Measurements from ENCODE around the gene EXOC4. TPM values are rescaled to one million over a fixed set of nuclear protein-coding genes. Genes with fewer than 3 reads are reported as not detected.

EXOC4 gene
- total and polyA plus RNA-seq, 2 donors from 2014 or later: 22.8 to 78.7 TPM

DNA sequence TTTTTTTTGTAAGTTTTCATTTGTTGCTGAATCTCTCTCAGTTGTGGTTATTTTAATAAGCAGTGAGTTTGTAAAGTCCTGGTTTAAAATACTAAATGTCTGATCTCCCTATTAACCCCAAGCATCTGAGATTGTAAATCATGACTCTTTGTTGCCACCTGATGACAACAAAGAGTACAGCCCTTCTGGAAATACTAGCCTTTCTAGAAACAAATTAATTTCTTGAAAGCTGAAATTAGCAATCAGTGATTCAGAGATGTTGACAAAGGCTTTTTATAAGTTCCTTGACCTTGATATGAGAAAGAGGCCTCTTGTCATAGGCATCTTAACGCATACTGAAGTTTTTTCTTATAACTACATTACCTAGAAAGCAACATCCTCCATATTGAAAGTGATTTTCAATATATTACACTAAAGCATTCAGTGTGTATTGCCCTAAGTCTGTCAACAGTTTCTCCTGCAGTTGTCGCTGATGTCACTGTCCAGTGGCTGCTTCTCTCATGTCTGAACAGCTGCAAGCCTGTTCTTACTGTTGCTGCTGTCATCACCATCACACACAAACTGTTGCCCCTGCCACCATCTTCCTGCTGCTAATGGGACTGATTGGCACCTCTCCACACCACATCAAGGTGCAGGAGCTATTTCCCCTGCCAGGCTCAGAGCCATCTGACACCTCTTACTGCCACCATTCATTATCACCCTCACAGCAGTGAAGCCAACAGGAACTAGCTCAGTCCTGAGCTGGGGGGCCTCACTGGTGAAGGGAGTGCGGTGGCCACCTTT is 779.1 kb downstream of the EXOC4 start:
- no peak overlapping the region for H3K9ac ChIP-seq (ENCODE audit: low read length in 3 of 3)
- no peaks in the 10 kb centered on the region for H3K27me3 ChIP-seq (ENCODE audit: control insufficient read depth, insufficient read depth, low read length)
- no peak for DNase-seq
- FAIRE-seq: no peak
- no peaks in the 10 kb centered on the region for H3K4me1 ChIP-seq (ENCODE audit: control insufficient read depth in 2 of 3, insufficient read depth in 2 of 3, low read depth in 1 of 3, low read length in 3 of 3)
- TF ChIP-seq, protein P1, sequence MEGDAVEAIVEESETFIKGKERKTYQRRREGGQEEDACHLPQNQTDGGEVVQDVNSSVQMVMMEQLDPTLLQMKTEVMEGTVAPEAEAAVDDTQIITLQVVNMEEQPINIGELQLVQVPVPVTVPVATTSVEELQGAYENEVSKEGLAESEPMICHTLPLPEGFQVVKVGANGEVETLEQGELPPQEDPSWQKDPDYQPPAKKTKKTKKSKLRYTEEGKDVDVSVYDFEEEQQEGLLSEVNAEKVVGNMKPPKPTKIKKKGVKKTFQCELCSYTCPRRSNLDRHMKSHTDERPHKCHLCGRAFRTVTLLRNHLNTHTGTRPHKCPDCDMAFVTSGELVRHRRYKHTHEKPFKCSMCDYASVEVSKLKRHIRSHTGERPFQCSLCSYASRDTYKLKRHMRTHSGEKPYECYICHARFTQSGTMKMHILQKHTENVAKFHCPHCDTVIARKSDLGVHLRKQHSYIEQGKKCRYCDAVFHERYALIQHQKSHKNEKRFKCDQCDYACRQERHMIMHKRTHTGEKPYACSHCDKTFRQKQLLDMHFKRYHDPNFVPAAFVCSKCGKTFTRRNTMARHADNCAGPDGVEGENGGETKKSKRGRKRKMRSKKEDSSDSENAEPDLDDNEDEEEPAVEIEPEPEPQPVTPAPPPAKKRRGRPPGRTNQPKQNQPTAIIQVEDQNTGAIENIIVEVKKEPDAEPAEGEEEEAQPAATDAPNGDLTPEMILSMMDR (IDR thresholded peaks at IDR 0.05; ENCODE audit: borderline replicate concordance, extremely low read depth, insufficient read depth): no peak
- no peaks in the 10 kb centered on the region for H3K9me3 ChIP-seq (ENCODE audit: control insufficient read depth in 2 of 3, insufficient read depth in 1 of 3, low read length in 3 of 3)
- H3K36me3 ChIP-seq (ENCODE audit: control insufficient read depth in 2 of 3, insufficient read depth in 3 of 3, low read length in 3 of 3): no peaks in the 10 kb centered on the region
- intact Hi-C loops (cut with DNase I): no loop called here
- no peak overlapping the region for H3K4me3 ChIP-seq (ENCODE audit: low read length in 3 of 3)
- no peak overlapping the region for H3K27ac ChIP-seq (ENCODE audit: low read depth in 2 of 2, low read length in 2 of 2)

DNA sequence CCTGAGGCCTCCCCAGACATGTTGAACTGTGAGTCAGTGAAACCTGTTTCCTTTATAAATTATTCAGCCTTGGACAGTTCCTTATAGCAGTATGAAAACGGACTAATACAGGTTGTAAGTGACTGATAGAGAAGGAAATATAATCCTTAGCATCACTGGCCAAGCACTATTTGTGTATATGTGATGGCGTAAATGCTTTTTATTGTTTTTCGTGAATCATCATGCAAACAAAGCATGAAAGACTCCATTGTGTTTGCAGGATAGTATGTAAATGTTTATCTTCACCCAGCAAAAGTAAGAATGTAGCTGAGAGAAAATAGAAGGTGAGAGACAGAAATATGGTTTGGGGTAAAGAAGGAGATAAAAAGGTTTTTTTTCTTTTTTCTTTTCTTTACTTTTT is 781.8 kb downstream of the EXOC4 start:
- intact Hi-C loops (cut with DNase I): no loop called here
- Histone ChIP-seq H3K36me3 (ENCODE audit: control insufficient read depth in 2 of 3, insufficient read depth in 3 of 3, low read length in 3 of 3) (no peaks in the 10 kb centered on the region), H3K4me3 (ENCODE audit: low read length in 3 of 3) (no peak overlapping the region), H3K4me1 (ENCODE audit: control insufficient read depth in 2 of 3, insufficient read depth in 2 of 3, low read depth in 1 of 3, low read length in 3 of 3) (no peaks in the 10 kb centered on the region), H3K9ac (ENCODE audit: low read length in 3 of 3) (no peak overlapping the region), H3K27me3 (ENCODE audit: control insufficient read depth, insufficient read depth, low read length) (no peaks in the 10 kb centered on the region), H3K9me3 (ENCODE audit: control insufficient read depth in 2 of 3, insufficient read depth in 1 of 3, low read length in 3 of 3) (no peaks in the 10 kb centered on the region), H3K27ac (ENCODE audit: low read depth in 2 of 2, low read length in 2 of 2) (no peak overlapping the region)
- TF ChIP-seq, protein P1 (IDR thresholded peaks at IDR 0.05; ENCODE audit: borderline replicate concordance, extremely low read depth, insufficient read depth): no peak
- FAIRE-seq (no peak), DNase-seq (no peak)

DNA sequence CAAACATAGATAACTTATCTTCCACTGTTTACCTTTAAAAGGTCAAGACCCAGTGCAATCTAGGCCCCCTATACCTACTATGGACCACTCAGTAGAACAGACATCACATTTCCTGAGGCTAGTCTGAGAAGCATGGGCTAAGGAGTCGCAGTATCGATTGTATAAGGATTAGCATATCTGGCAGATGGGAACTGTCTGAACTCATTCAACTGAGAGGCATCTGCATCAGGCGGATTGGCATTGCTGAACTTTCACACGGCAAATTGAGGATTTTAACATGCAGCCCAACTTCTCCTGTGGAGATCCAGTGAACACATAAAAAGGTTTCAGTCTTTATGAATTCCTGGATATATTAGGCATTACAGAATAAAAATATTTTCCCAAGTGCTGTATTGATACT is 785.1 kb downstream of the EXOC4 start:
- Histone ChIP-seq H3K9me3 (ENCODE audit: control insufficient read depth in 2 of 3, insufficient read depth in 1 of 3, low read length in 3 of 3) (no peaks in the 10 kb centered on the region), H3K27me3 (ENCODE audit: control insufficient read depth, insufficient read depth, low read length) (no peaks in the 10 kb centered on the region), H3K4me1 (ENCODE audit: control insufficient read depth in 2 of 3, insufficient read depth in 2 of 3, low read depth in 1 of 3, low read length in 3 of 3) (no peaks in the 10 kb centered on the region), H3K9ac (ENCODE audit: low read length in 3 of 3) (no peak overlapping the region), H3K27ac (ENCODE audit: low read depth in 2 of 2, low read length in 2 of 2) (no peak overlapping the region), H3K36me3 (ENCODE audit: control insufficient read depth in 2 of 3, insufficient read depth in 3 of 3, low read length in 3 of 3) (no peaks in the 10 kb centered on the region), H3K4me3 (ENCODE audit: low read length in 3 of 3) (no peak overlapping the region)
- TF ChIP-seq, protein P1 (IDR thresholded peaks at IDR 0.05; ENCODE audit: borderline replicate concordance, extremely low read depth, insufficient read depth): no peak
- intact Hi-C loops (cut with DNase I): no loop called here
- no peak for DNase-seq
- no peak for FAIRE-seq

Measured in kidney (tissue), 14 donors.